Measurements from ENCODE around the gene CASK.
"Not testable (repeated sequence)": the region's sequence is repeated elsewhere in the genome, so short reads cannot be mapped to it uniquely, and the experiment has no call there.

CASK gene

GRCh38 chrX:41553688-41554087, 369.7 kb downstream of the CASK start:
- no peak for DNase-seq

- no peak for DNase-seq
Measured at GRCh38 chrX:41548411-41548810, 374.9 kb downstream of the CASK start.

- DNase-seq, result no peak
Measured at GRCh38 chrX:41543668-41544067, 379.7 kb downstream of the CASK start.

- DNase-seq, result no peak
Measured at GRCh38 chrX:41543025-41543424, 380.3 kb downstream of the CASK start.

GRCh38 chrX:41542536-41542935, 380.8 kb downstream of the CASK start:
- no peak for DNase-seq

- no peak for DNase-seq
Measured at GRCh38 chrX:41542135-41542534, 381.2 kb downstream of the CASK start.

- no peak for DNase-seq
Measured at GRCh38 chrX:41541386-41541785, 382.0 kb downstream of the CASK start.

- DNase-seq, result no peak
Measured at GRCh38 chrX:41538707-41539106, 384.6 kb downstream of the CASK start.

- DNase-seq, result no peak
Measured at GRCh38 chrX:41530085-41530484, 393.3 kb downstream of the CASK start.

- DNase-seq, result no peak
Measured at GRCh38 chrX:41529221-41529620, 394.1 kb downstream of the CASK start.

GRCh38 chrX:41528784-41529183, 394.6 kb downstream of the CASK start:
- DNase-seq, result no peak

- DNase-seq, result no peak
Measured at GRCh38 chrX:41526925-41527324, 396.4 kb downstream of the CASK start.

GRCh38 chrX:41526271-41526670, 397.1 kb downstream of the CASK start:
- no peak for DNase-seq

- no peak for DNase-seq
Measured at GRCh38 chrX:41522671-41523070, 400.7 kb downstream of the CASK start.

GRCh38 chrX:41522081-41522480, 401.3 kb downstream of the CASK start:
- DNase-seq, result no peak

GRCh38 chrX:41519468-41519867, 403.9 kb downstream of the CASK start:
- no peak for DNase-seq

- DNase-seq, result no peak
Measured at GRCh38 chrX:41518841-41519220, 404.5 kb downstream of the CASK start.

GRCh38 chrX:41518127-41518840, 405.1 kb downstream of the CASK start:
- DNase-seq, result peak; percentile 10 to 31

- no peak for DNase-seq
Measured at GRCh38 chrX:41516999-41517765, 406.2 kb downstream of the CASK start.

- no peak for DNase-seq
Measured at GRCh38 chrX:41516456-41516855, 406.9 kb downstream of the CASK start.

- no peak for DNase-seq
Measured at GRCh38 chrX:41515376-41515775, 408.0 kb downstream of the CASK start.

GRCh38 chrX:41514179-41514578, 409.2 kb downstream of the CASK start:
- DNase-seq, result no peak

- not testable (repeated sequence) for DNase-seq
Measured at GRCh38 chrX:41512853-41513252, 410.5 kb downstream of the CASK start.

GRCh38 chrX:41512394-41512793, 411.0 kb downstream of the CASK start:
- no peak for DNase-seq

GRCh38 chrX:41507919-41508318, 415.4 kb downstream of the CASK start:
- DNase-seq, result no peak

All from stimulated activated CD4-positive, alpha-beta T cell treated with anti-CD3 and anti-CD28 coated beads, Interleukin-4, amount 100 ng/mL, for 4 hours (primary cell).